Lower leg skin (tissue), 3 donors: ENCODE measurements around the gene GFPT1.

Experiments used
- CTCF ChIP-seq, 3 donors: fragments of 450-650 bp; IDR thresholded peaks; one replicate each; pipeline ENCODE4 v1.5.1; 2016; ENCODE audit warnings: antibody characterized with exemption in 3 of 3, mild to moderate bottlenecking in 3 of 3, moderate library complexity in 2 of 3
- POLR2A ChIP-seq, 2 donors: fragments of 450-650 bp; IDR thresholded peaks; one replicate each; pipeline ENCODE4 v1.6.1; 2016 to 2017; ENCODE audit warnings: antibody characterized with exemption in 2 of 2, mild to moderate bottlenecking in 1 of 2, moderate library complexity in 1 of 2

- TF ChIP-seq CTCF (IDR thresholded peaks at IDR 0.05) (no peak), POLR2A (IDR thresholded peaks at IDR 0.05) (no peak)
Observed at GRCh38 chr2:69309351-69310110, 77.5 kb downstream of the GFPT1 start.
